HEK293 (cell line): ENCODE measurements around the gene BHLHE23.

ENCODE experiments used
- CTCF ChIA-PET: fragments of 350-600 bp; formaldehyde crosslinking; extraction: SDS; loops from one replicate; lab custom pipeline; 2021; ENCODE audit warnings: antibody characterized with exemption; lab: Yijun Ruan, JAX
- POLR2A ChIA-PET: fragments of 300-600 bp; formaldehyde crosslinking; extraction: SDS; loops from one replicate; lab custom pipeline; 2020; ENCODE audit warnings: antibody characterized with exemption, inconsistent platforms; lab: Yijun Ruan, JAX
- H3K27ac ChIP-seq: fragments of 200-500 bp; sonication (Bioruptor generic); 2 replicates; pipeline ENCODE4 v1.5.1; 2014; ENCODE audit warnings: low read depth, low read length, control low read depth, inconsistent platforms; ENCODE audit errors: extremely low read depth
- H3K36me3 ChIP-seq, 2 experiments: fragments of 200-500 bp in 1 of 2; sonication (Bioruptor generic) in 1 of 2; 1 replicate in 1 of 2; 2 replicates in 1 of 2; pipeline ENCODE4 v1.5.1; 2014 to 2017; ENCODE audit warnings: inconsistent platforms in 2 of 2, low read length in 2 of 2; ENCODE audit not compliant: control insufficient read depth in 2 of 2, insufficient read depth in 1 of 2
- H3K4me1 ChIP-seq: fragments of 200-500 bp; sonication (Bioruptor generic); 2 replicates; pipeline ENCODE4 v1.5.1; 2014; ENCODE audit warnings: mild to moderate bottlenecking, low read length, inconsistent platforms; ENCODE audit not compliant: control insufficient read depth, insufficient read depth
- H3K4me3 ChIP-seq: 2 replicates; pipeline ENCODE4 v1.5.1; 2011; ENCODE audit warnings: low read depth, mild to moderate bottlenecking, control low read depth, low read length, moderate library complexity
- H3K9me3 ChIP-seq: fragments of 200-500 bp; sonication (Bioruptor generic); 2 replicates; pipeline ENCODE4 v1.5.1; 2014; ENCODE audit warnings: low read depth, low read length, inconsistent platforms; ENCODE audit not compliant: control insufficient read depth, insufficient read depth
- GLI2 ChIP-seq: fragments of 450-650 bp; formaldehyde crosslinking; IDR thresholded peaks from 2 replicates; pipeline ENCODE4; 2017; ENCODE audit warnings: missing biosample characterization, missing genetic modification characterization, low read depth, borderline replicate concordance
- GLI4 ChIP-seq: fragments of 450-650 bp; formaldehyde crosslinking; IDR thresholded peaks from 2 replicates; pipeline ENCODE4 v1.5.1; 2016; ENCODE audit warnings: missing biosample characterization, missing genetic modification characterization
- KLF10 ChIP-seq: fragments of 450-650 bp; IDR thresholded peaks from 2 replicates; pipeline ENCODE4 v1.5.1; 2018; ENCODE audit warnings: missing biosample characterization, mild to moderate bottlenecking, missing genetic modification characterization
- YY1 ChIP-seq: fragments of 450-650 bp; formaldehyde crosslinking; IDR thresholded peaks from 2 replicates; pipeline ENCODE4 v1.5.1; 2018; ENCODE audit warnings: missing biosample characterization, missing genetic modification characterization
- ZBTB10 ChIP-seq: fragments of 450-650 bp; formaldehyde crosslinking; IDR thresholded peaks from 2 replicates; pipeline ENCODE4 v1.5.1; 2016; ENCODE audit warnings: missing biosample characterization, missing genetic modification characterization
- ZFP41 ChIP-seq: fragments of 450-650 bp; formaldehyde crosslinking; IDR thresholded peaks from 2 replicates; pipeline ENCODE4 v1.5.1; 2016; ENCODE audit warnings: missing biosample characterization, missing genetic modification characterization, borderline replicate concordance
- ZNF112 ChIP-seq: fragments of 450-650 bp; formaldehyde crosslinking; IDR thresholded peaks from 2 replicates; pipeline ENCODE4 v1.5.0; 2017; ENCODE audit warnings: missing biosample characterization, missing genetic modification characterization
- ZNF121 ChIP-seq: fragments of 450-650 bp; formaldehyde crosslinking; IDR thresholded peaks from 2 replicates; pipeline ENCODE4 v1.5.1; 2016; ENCODE audit warnings: missing biosample characterization, missing genetic modification characterization
- ZNF133 ChIP-seq: fragments of 450-650 bp; formaldehyde crosslinking; IDR thresholded peaks from 2 replicates; pipeline ENCODE4 v1.5.1; 2016; ENCODE audit warnings: missing biosample characterization, missing genetic modification characterization
- ZNF2 ChIP-seq: fragments of 450-650 bp; formaldehyde crosslinking; IDR thresholded peaks from 2 replicates; pipeline ENCODE4 v1.5.1; 2016; ENCODE audit warnings: missing biosample characterization, missing genetic modification characterization
- ZNF266 ChIP-seq: fragments of 450-650 bp; formaldehyde crosslinking; IDR thresholded peaks from 2 replicates; pipeline ENCODE4 v1.5.1; 2016; ENCODE audit warnings: missing biosample characterization, missing genetic modification characterization, low read depth
- ZNF341 ChIP-seq: fragments of 450-650 bp; formaldehyde crosslinking; IDR thresholded peaks from 2 replicates; pipeline ENCODE4; 2016; ENCODE audit warnings: low read depth, missing biosample characterization, missing genetic modification characterization
- ZNF426 ChIP-seq: fragments of 450-650 bp; formaldehyde crosslinking; IDR thresholded peaks from 2 replicates; pipeline ENCODE4 v1.5.1; 2017; ENCODE audit warnings: missing biosample characterization, missing genetic modification characterization, mild to moderate bottlenecking, inconsistent platforms, moderate library complexity
- ZNF596 ChIP-seq: fragments of 450-650 bp; IDR thresholded peaks from 2 replicates; pipeline ENCODE4 v1.5.0; 2018; ENCODE audit warnings: missing biosample characterization, mild to moderate bottlenecking, missing genetic modification characterization, moderate library complexity
- ZNF624 ChIP-seq: fragments of 450-650 bp; formaldehyde crosslinking; IDR thresholded peaks from 2 replicates; pipeline ENCODE4 v1.5.1; 2017; ENCODE audit warnings: missing biosample characterization, missing genetic modification characterization
- ZNF707 ChIP-seq: fragments of 450-650 bp; formaldehyde crosslinking; IDR thresholded peaks from 2 replicates; pipeline ENCODE4 v1.5.1; 2016; ENCODE audit warnings: missing biosample characterization, missing genetic modification characterization
- ZNF776 ChIP-seq: fragments of 450-650 bp; formaldehyde crosslinking; IDR thresholded peaks from 2 replicates; pipeline ENCODE4 v1.5.0; 2017; ENCODE audit warnings: missing biosample characterization, missing genetic modification characterization, borderline replicate concordance
- TF ChIP-seq, protein P1 (sequence below): fragments of 450-650 bp; formaldehyde crosslinking; IDR thresholded peaks from 2 replicates; pipeline ENCODE4 v1.5.1; 2016; ENCODE audit warnings: missing biosample characterization, missing genetic modification characterization
- TF ChIP-seq, protein P2 (sequence below): fragments of 450-650 bp; formaldehyde crosslinking; IDR thresholded peaks from 2 replicates; pipeline ENCODE4 v1.5.1; 2016; ENCODE audit warnings: missing biosample characterization, missing genetic modification characterization
- TF ChIP-seq, protein P3 (sequence below): fragments of 450-650 bp; formaldehyde crosslinking; IDR thresholded peaks from 2 replicates; pipeline ENCODE4 v1.5.1; 2016; ENCODE audit warnings: missing biosample characterization, missing genetic modification characterization

The BHLHE23 gene

DNA sequence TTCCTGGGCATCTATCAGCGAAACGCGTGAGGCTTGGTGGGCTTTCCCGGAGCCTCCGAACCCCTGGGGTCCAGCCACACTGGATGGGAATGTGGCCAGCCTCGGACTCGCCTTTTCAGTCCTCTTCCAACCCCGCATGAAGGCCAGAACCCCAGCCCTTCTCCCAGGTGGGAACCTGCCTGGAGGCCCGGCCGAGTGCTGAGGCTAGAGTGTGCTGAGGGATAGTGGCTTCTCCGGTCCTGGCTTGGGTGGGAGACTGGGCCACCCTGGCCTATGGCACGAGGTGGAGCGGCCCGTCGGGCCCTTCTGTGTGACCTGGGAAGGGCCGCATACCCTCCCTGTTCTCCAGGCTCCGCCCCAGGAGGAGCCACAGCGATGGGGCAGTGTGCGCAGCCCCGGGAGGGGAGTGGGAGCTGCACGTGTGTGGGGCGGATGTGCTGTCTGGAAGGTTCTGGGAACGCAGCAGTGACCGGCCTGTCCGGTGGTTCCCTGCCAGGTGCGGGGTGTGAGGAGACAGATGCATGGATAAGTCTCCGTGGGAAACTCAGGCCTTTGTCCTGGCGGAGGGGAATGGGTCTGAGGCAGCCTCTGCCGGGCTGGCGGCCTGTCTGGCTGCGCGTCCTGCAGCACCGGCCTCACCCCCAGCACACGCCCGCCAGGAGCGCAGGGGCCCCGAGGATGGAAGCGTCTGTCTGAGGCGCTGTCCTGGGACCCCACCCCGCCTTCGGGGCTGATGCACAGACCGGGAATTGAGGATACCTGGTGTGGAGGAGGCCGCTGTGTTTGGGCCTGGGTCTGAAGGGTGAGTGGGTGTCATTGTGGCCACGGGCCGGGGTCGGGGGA lies 1.1 kb upstream of the BHLHE23 start:
- no peak overlapping the region for H3K4me3 ChIP-seq
- POLR2A ChIA-PET = interaction anchor here (1.2 kb wide), 1 partner anchor 35 kb away, joined by 3 read pairs; no protein-coding TSS in a partner anchor
- TF ChIP-seq ZNF133 (tag by site-specific recombination) (no peak), ZBTB10 (tag by site-specific recombination) (0 out of 2 replicates have a peak, but pooled peaks have one; percentile 21)
- no peaks in the 10 kb centered on the region for H3K9me3 ChIP-seq
- no peaks in the 10 kb centered on the region for H3K36me3 ChIP-seq
- no peaks in the 10 kb centered on the region for H3K4me1 ChIP-seq
- no peak overlapping the region for H3K27ac ChIP-seq
- CTCF ChIA-PET = interaction anchor here (0.7 to 2.5 kb wide), 9 partner anchors 11 to 131 kb away, joined by 3 to 30 read pairs (median 6); no protein-coding TSS in a partner anchor

- Histone ChIP-seq H3K4me3 (no peak overlapping the region), H3K4me1 (no peaks in the 10 kb centered on the region), H3K9me3 (no peaks in the 10 kb centered on the region), H3K36me3 (no peaks in the 10 kb centered on the region), H3K27ac (no peak overlapping the region)
- ChIA-PET CTCF (interaction anchor here (2.5 kb wide), 1 partner anchor 35 kb away, joined by 30 read pairs; no protein-coding TSS in a partner anchor), POLR2A (no interaction called here)
- TF ChIP-seq, protein P1, sequence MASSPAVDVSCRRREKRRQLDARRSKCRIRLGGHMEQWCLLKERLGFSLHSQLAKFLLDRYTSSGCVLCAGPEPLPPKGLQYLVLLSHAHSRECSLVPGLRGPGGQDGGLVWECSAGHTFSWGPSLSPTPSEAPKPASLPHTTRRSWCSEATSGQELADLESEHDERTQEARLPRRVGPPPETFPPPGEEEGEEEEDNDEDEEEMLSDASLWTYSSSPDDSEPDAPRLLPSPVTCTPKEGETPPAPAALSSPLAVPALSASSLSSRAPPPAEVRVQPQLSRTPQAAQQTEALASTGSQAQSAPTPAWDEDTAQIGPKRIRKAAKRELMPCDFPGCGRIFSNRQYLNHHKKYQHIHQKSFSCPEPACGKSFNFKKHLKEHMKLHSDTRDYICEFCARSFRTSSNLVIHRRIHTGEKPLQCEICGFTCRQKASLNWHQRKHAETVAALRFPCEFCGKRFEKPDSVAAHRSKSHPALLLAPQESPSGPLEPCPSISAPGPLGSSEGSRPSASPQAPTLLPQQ (tag by site-specific recombination) = no peak
- TF ChIP-seq ZNF596 (tag by site-specific recombination) (no peak), ZFP41 (no peak), ZNF112 (tag by site-specific recombination) (no peak)
These were observed 539 bp upstream of the BHLHE23 start for GRCh38 chr20:63007360-63007645.

DNA sequence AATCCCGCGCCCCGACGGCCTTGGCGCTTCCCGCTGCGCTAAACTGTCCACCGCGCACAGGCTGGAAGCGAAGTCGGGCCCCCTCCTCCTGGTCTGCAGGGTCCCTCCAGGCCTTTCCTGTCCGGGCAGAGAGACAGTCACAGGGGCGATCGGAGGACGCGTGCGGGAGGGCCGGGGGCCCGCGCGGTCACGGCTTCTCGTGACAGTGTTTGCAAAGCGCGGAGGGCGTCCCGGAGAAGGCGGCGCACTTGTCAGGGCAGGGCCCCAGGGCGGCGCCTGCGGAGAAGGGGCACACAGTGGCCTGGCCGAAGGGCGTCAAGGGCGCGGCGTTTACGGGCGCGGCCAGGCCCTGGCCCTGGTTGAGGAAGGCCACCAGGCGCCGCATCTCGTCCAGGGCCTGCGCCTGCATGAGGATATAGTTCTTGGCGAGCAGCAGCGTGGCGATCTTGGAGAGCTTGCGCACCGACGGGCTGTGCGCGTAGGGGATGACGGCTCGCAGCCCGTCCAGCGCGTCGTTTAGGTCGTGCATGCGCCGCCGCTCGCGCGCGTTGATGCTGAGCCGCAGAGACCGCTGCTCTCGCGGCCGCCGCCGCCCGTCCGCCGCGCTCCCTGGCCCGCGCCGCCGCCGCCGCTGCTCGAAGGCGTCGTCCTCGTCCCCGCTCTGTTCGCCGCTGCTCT lies 763 bp downstream of the BHLHE23 start:
- CTCF ChIA-PET = interaction anchor here (0.7 to 1.4 kb wide), 3 partner anchors 34 to 216 kb away, joined by 3 to 4 read pairs (median 3); no protein-coding TSS in a partner anchor
- no peak overlapping the region for H3K27ac ChIP-seq
- POLR2A ChIA-PET = no interaction called here
- no peak overlapping the region for H3K4me3 ChIP-seq
- no peaks in the 10 kb centered on the region for H3K9me3 ChIP-seq
- no peaks in the 10 kb centered on the region for H3K36me3 ChIP-seq
- H3K4me1 ChIP-seq = no peaks in the 10 kb centered on the region
- TF ChIP-seq ZNF2 (tag by site-specific recombination) = no peak
- TF ChIP-seq, protein P2, sequence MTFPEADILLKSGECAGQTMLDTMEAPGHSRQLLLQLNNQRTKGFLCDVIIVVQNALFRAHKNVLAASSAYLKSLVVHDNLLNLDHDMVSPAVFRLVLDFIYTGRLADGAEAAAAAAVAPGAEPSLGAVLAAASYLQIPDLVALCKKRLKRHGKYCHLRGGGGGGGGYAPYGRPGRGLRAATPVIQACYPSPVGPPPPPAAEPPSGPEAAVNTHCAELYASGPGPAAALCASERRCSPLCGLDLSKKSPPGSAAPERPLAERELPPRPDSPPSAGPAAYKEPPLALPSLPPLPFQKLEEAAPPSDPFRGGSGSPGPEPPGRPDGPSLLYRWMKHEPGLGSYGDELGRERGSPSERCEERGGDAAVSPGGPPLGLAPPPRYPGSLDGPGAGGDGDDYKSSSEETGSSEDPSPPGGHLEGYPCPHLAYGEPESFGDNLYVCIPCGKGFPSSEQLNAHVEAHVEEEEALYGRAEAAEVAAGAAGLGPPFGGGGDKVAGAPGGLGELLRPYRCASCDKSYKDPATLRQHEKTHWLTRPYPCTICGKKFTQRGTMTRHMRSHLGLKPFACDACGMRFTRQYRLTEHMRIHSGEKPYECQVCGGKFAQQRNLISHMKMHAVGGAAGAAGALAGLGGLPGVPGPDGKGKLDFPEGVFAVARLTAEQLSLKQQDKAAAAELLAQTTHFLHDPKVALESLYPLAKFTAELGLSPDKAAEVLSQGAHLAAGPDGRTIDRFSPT (tag by site-specific recombination) = no peak
- TF ChIP-seq KLF10 (tag by site-specific recombination) = no peak
- TF ChIP-seq ZNF426 (tag by site-specific recombination) = no peak
- TF ChIP-seq ZNF776 = no peak
- no peak for TF ChIP-seq ZNF707
- no peak for TF ChIP-seq GLI2
- TF ChIP-seq ZNF624 (tag by site-specific recombination) = no peak
- TF ChIP-seq, protein P3, sequence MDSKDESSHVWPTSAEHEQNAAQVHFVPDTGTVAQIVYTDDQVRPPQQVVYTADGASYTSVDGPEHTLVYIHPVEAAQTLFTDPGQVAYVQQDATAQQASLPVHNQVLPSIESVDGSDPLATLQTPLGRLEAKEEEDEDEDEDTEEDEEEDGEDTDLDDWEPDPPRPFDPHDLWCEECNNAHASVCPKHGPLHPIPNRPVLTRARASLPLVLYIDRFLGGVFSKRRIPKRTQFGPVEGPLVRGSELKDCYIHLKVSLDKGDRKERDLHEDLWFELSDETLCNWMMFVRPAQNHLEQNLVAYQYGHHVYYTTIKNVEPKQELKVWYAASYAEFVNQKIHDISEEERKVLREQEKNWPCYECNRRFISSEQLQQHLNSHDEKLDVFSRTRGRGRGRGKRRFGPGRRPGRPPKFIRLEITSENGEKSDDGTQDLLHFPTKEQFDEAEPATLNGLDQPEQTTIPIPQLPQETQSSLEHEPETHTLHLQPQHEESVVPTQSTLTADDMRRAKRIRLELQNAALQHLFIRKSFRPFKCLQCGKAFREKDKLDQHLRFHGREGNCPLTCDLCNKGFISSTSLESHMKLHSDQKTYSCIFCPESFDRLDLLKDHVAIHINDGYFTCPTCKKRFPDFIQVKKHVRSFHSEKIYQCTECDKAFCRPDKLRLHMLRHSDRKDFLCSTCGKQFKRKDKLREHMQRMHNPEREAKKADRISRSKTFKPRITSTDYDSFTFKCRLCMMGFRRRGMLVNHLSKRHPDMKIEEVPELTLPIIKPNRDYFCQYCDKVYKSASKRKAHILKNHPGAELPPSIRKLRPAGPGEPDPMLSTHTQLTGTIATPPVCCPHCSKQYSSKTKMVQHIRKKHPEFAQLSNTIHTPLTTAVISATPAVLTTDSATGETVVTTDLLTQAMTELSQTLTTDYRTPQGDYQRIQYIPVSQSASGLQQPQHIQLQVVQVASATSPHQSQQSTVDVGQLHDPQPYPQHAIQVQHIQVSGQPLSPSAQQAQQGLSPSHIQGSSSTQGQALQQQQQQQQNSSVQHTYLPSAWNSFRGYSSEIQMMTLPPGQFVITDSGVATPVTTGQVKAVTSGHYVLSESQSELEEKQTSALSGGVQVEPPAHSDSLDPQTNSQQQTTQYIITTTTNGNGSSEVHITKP (tag by site-specific recombination) = no peak
- TF ChIP-seq ZNF121 (tag by site-specific recombination) = no peak
- TF ChIP-seq ZNF341 (tag by site-specific recombination) = no peak
- TF ChIP-seq YY1 (tag by site-specific recombination) = no peak
- TF ChIP-seq GLI4 (tag by site-specific recombination) = no peak
- TF ChIP-seq ZNF266 (tag by site-specific recombination) = no peak
